Osteocyte (in vitro differentiated cells): ENCODE results near the gene TLR5. TPM values are rescaled to one million over a fixed set of nuclear protein-coding genes. Genes with fewer than 3 reads are reported as not detected.
"Not testable (repeated sequence)": the region's sequence is repeated elsewhere in the genome, so short reads cannot be mapped to it uniquely, and the experiment has no call there.

ENCODE experiments used
- DNase-seq: peaks from one replicate; pipeline ENCODE4 v3.0.0; 2021; ENCODE audit warnings: mixed read lengths; ENCODE audit not compliant: unreplicated experiment; ENCODE audit errors: extremely low spot score
- H3K27ac Mint-ChIP-seq: one replicate; pipeline ENCODE4 v1.8.0; 2021; ENCODE audit warnings: mild to moderate bottlenecking, mixed read lengths; ENCODE audit not compliant: unreplicated experiment
- H3K27me3 Mint-ChIP-seq: one replicate; pipeline ENCODE4 v1.8.0; 2021; ENCODE audit warnings: mixed read lengths; ENCODE audit not compliant: unreplicated experiment
- H3K36me3 Mint-ChIP-seq: one replicate; pipeline ENCODE4 v1.8.0; 2021; ENCODE audit warnings: mixed read lengths; ENCODE audit not compliant: unreplicated experiment
- H3K4me1 Mint-ChIP-seq: one replicate; pipeline ENCODE4 v1.8.0; 2021; ENCODE audit warnings: mixed read lengths; ENCODE audit not compliant: unreplicated experiment
- H3K4me3 Mint-ChIP-seq: one replicate; pipeline ENCODE4 v1.8.0; 2021; ENCODE audit warnings: mild to moderate bottlenecking, moderate library complexity, mixed read lengths; ENCODE audit not compliant: unreplicated experiment
- H3K9me3 Mint-ChIP-seq: one replicate; pipeline ENCODE4 v1.8.0; 2021; ENCODE audit warnings: mixed read lengths; ENCODE audit not compliant: unreplicated experiment
- total RNA-seq: library from RNA; stranded (reverse); gene quantifications from 2 replicates; pipeline ENCODE4 v1.2.1, GENCODE V29; 2021
- TF ChIP-seq, protein P1 (sequence below): fragments of 200-600 bp; sonication (generic); IDR thresholded peaks from 2 replicates; pipeline ENCODE4 v1.5.0; 2021; ENCODE audit warnings: antibody characterized with exemption, mild to moderate bottlenecking, moderate library complexity

TLR5 gene
- total RNA-seq, 1 donor from 2014 or later = not detected

DNA sequence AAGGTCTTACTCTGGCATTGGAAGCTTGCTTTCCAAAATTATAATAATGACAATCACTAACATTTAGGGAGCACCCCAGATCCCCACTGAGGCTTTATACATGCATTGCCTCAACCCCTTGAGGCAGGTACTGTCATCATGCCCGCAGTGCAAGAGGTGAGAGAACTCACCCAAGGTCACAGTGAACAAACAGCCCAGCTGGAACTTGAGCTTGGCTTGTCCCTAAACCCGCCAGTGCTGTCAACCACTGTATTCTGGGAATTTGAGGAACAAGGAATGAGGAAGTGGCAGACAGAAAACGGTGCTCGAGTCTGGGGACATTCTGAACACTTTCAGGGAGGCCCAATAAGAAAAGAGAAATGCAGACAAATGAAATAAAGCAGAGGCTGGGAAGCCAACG is 34.6 kb upstream of the TLR5 start:
- no peak overlapping the region for H3K27ac Mint-ChIP-seq
- TF ChIP-seq, protein P1, sequence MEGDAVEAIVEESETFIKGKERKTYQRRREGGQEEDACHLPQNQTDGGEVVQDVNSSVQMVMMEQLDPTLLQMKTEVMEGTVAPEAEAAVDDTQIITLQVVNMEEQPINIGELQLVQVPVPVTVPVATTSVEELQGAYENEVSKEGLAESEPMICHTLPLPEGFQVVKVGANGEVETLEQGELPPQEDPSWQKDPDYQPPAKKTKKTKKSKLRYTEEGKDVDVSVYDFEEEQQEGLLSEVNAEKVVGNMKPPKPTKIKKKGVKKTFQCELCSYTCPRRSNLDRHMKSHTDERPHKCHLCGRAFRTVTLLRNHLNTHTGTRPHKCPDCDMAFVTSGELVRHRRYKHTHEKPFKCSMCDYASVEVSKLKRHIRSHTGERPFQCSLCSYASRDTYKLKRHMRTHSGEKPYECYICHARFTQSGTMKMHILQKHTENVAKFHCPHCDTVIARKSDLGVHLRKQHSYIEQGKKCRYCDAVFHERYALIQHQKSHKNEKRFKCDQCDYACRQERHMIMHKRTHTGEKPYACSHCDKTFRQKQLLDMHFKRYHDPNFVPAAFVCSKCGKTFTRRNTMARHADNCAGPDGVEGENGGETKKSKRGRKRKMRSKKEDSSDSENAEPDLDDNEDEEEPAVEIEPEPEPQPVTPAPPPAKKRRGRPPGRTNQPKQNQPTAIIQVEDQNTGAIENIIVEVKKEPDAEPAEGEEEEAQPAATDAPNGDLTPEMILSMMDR = no peak
- H3K4me3 Mint-ChIP-seq = no peak overlapping the region
- no peak for DNase-seq
- peaks cover 18% of the 10 kb centered on the region for H3K27me3 Mint-ChIP-seq
- H3K4me1 Mint-ChIP-seq = no peaks in the 10 kb centered on the region
- H3K36me3 Mint-ChIP-seq = no peaks in the 10 kb centered on the region
- no peaks in the 10 kb centered on the region for H3K9me3 Mint-ChIP-seq

DNA sequence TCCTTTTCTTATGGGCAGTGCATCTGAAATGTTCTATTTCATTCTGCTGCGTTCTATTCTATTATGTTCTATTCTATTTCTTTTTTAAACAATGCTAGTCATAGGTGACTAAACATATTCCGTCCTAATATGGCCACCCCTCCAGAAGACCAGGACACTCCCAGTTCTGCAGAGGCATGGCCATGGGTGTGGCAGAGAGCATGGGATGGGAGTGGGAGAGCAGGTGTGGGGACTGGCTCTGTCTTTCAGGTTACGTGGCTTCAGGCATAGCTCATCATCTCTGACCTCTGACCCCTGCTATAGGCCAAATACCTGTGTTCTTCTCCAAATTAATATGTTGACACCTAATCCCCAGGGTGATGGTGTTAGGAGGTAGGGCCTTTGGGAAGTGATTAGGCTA is 33.4 kb upstream of the TLR5 start:
- no peak overlapping the region for H3K27ac Mint-ChIP-seq
- TF ChIP-seq, protein P1 = no peak
- no peak for DNase-seq
- H3K36me3 Mint-ChIP-seq = no peaks in the 10 kb centered on the region
- H3K4me3 Mint-ChIP-seq = no peak overlapping the region
- no peaks in the 10 kb centered on the region for H3K4me1 Mint-ChIP-seq
- no peaks in the 10 kb centered on the region for H3K9me3 Mint-ChIP-seq
- H3K27me3 Mint-ChIP-seq = peaks cover 18% of the 10 kb centered on the region

DNA sequence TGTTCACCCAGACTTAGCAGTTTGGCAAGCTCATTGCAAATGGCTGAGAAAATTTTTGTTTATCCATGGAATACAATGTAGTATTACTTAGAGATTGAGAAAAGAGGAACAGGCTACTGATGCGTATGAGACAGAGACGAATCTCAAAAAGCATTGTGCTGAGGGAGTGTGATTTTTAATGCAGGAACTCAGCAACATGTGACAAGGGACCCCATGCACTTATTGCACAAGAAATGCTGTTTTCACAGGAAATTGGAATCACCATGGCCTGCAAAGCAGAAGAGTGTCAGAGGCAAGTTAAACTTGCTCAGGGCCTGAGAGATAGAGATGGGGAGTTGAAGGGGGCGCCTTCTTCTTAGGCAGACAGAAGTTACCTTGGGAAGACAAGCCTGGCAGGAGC is 32.6 kb upstream of the TLR5 start:
- Mint-ChIP-seq H3K4me3 (no peak overlapping the region), H3K27ac (no peak overlapping the region), H3K27me3 (peaks cover 11% of the 10 kb centered on the region), H3K9me3 (no peaks in the 10 kb centered on the region), H3K36me3 (no peaks in the 10 kb centered on the region), H3K4me1 (no peaks in the 10 kb centered on the region)
- TF ChIP-seq, protein P1 = no peak
- no peak for DNase-seq

DNA sequence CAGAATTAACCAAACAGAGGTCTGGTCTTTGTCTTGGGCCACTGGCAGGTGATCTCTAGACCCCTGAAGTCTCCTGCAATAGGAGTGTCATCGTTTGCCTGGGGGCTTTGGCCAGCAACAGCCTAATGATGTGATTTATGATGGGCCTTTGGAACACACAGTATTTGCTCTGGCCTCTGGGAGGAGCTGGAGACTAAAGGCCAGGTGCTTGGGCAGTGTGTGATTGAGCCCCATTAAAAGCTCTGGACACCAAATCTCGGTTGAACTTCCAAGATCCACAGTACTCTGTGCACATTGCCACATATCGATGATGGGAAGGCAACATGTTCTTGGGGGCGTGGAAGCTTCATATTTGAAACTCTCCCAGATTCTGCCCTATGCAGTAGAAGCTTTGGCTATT is 32.0 kb upstream of the TLR5 start:
- no peaks in the 10 kb centered on the region for H3K9me3 Mint-ChIP-seq
- H3K27me3 Mint-ChIP-seq = peaks cover 9% of the 10 kb centered on the region
- H3K4me1 Mint-ChIP-seq = no peaks in the 10 kb centered on the region
- TF ChIP-seq, protein P1 = no peak
- no peak overlapping the region for H3K4me3 Mint-ChIP-seq
- H3K36me3 Mint-ChIP-seq = no peaks in the 10 kb centered on the region
- DNase-seq = no peak
- no peak overlapping the region for H3K27ac Mint-ChIP-seq

DNA sequence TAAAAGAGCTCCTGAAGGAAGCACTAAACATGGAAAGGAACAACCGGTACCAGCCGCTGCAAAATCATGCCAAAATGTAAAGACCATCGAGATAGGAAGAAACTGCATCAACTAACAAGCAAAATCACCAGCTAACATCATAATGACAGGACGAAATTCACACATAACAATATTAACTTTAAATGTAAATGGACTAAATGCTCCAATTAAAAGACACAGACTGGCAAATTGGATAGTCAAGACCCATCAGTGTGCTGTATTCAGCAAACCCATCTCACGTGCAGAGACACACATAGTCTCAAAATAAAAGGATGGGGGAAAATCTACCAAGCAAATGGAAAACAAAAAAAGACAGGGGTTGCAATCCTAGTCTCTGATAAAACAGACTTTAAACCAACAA is 26.4 kb upstream of the TLR5 start:
- not testable (repeated sequence) for H3K4me1 Mint-ChIP-seq, H3K4me3 Mint-ChIP-seq, DNase-seq, H3K27ac Mint-ChIP-seq, H3K36me3 Mint-ChIP-seq, H3K9me3 Mint-ChIP-seq, H3K27me3 Mint-ChIP-seq

DNA sequence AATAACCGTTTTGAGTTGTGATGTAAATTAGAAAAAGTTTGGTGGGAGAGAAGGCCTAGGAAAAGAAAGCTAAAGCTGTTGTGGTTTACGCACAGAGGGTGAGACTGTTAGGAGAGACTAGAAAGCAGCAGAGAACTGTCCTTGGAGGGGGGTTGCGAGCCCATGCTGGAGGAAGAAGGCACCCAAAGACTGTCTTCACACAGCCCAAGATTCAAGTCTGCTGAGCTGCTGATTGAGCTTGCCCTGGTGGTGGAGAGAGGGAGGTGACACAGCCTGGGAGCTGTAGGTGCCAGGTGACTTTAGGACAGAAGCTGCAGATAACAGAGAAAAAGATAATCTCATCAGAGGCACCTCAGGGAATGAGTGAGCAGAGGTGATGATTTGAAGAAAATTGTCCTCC is 18.3 kb upstream of the TLR5 start:
- TF ChIP-seq, protein P1 = no peak
- no peaks in the 10 kb centered on the region for H3K9me3 Mint-ChIP-seq
- no peaks in the 10 kb centered on the region for H3K36me3 Mint-ChIP-seq
- no peak for DNase-seq
- H3K27ac Mint-ChIP-seq = no peak overlapping the region
- H3K4me1 Mint-ChIP-seq = no peaks in the 10 kb centered on the region
- peaks cover 26% of the 10 kb centered on the region for H3K27me3 Mint-ChIP-seq
- H3K4me3 Mint-ChIP-seq = no peak overlapping the region
